B cell (primary cell): Measurements from ENCODE around the gene METRNL. TPM values are rescaled to one million over a fixed set of nuclear protein-coding genes. Genes with fewer than 3 reads are reported as not detected.

ENCODE experiments used
- ATAC-seq: fragments of 200-7000 bp; cut with Tn5 transposase; one replicate; pipeline ENCODE4 v1.10.0; 2021; ENCODE audit warnings: low read depth, mild to moderate bottlenecking, moderate number of reproducible peaks, moderate library complexity
- CTCF ChIA-PET: fragments of 350-600 bp; sonication (Branson Sonifier 250); formaldehyde crosslinking; loops from one replicate; lab custom pipeline; 2021; ENCODE audit warnings: antibody characterized with exemption, inconsistent platforms; lab: Charles Lee
- POLR2A ChIA-PET: fragments of 350-600 bp; sonication (Branson Sonifier 250); formaldehyde crosslinking; loops from one replicate; lab custom pipeline; 2021; ENCODE audit warnings: antibody characterized with exemption; lab: Charles Lee
- DNase-seq: peaks from one replicate; pipeline ENCODE4 v3.0.0; 2013
- H2AFZ ChIP-seq: 2 replicates; pipeline ENCODE4 v1.6.1; 2012; ENCODE audit warnings: mild to moderate bottlenecking, low read depth, low read length; ENCODE audit not compliant: insufficient read depth, poor library complexity, severe bottlenecking
- H3K27ac ChIP-seq, 2 donors: 1 replicate in 1 of 2; 2 replicates in 1 of 2; pipeline ENCODE4 v1.5.1; 2012 to 2013; ENCODE audit warnings: low read length in 2 of 2, mild to moderate bottlenecking in 2 of 2, moderate library complexity in 1 of 2
- H3K27me3 ChIP-seq, 4 experiments: fragments of 200-600 bp in 1 of 4; sonication (generic) in 1 of 4; replicated peaks in 1 of 4; 1 replicate in 2 of 4; 2 replicates in 2 of 4; pipeline versions ENCODE4 v1.6.1 to v1.7.0; 2013 to 2016; ENCODE audit warnings: low read length in 3 of 4, mild to moderate bottlenecking in 2 of 4, mixed read lengths in 1 of 4, moderate library complexity in 1 of 4; ENCODE audit not compliant: insufficient read depth in 4 of 4, control insufficient read depth in 3 of 4; ENCODE audit errors: control extremely low read depth in 1 of 4
- H3K36me3 ChIP-seq, 2 experiments: replicated peaks in 1 of 2; 1 replicate in 1 of 2; 2 replicates in 1 of 2; pipeline versions ENCODE4 v1.6.1 to v1.7.1; 2013; ENCODE audit warnings: low read length in 1 of 2; ENCODE audit not compliant: insufficient read depth in 2 of 2, control insufficient read depth in 1 of 2; ENCODE audit errors: control extremely low read depth in 1 of 2, extremely low read depth in 1 of 2
- H3K4me1 ChIP-seq, 2 donors: fragments of 200-600 bp in 1 of 2; sonication (generic) in 1 of 2; 1 replicate in 1 of 2; 2 replicates in 1 of 2; pipeline versions ENCODE4 v1.5.1 to v1.6.1; 2013 to 2017; ENCODE audit warnings: low read length in 2 of 2; ENCODE audit not compliant: control insufficient read depth in 2 of 2, insufficient read depth in 2 of 2
- H3K4me2 ChIP-seq: replicated peaks from 2 replicates; pipeline ENCODE3; 2012; ENCODE audit warnings: mild to moderate bottlenecking, low read depth, low read length; ENCODE audit not compliant: poor library complexity, severe bottlenecking
- H3K4me3 ChIP-seq, 5 experiments: fragments of 200-600 bp in 1 of 5; sonication (generic) in 1 of 5; 1 replicate in 3 of 5; 2 replicates in 2 of 5; pipeline versions ENCODE4 v1.5.1 to v1.7.0; 2011 to 2016; ENCODE audit warnings: low read length in 4 of 5, mild to moderate bottlenecking in 4 of 5, low read depth in 2 of 5, control low read depth in 1 of 5, moderate library complexity in 1 of 5; ENCODE audit not compliant: insufficient read depth in 1 of 5; ENCODE audit errors: control extremely low read depth in 1 of 5, extremely low read depth in 1 of 5
- H3K79me2 ChIP-seq: fragments of 200-600 bp; sonication (generic); one replicate; pipeline ENCODE4 v1.6.0; 2016; ENCODE audit warnings: low read length; ENCODE audit not compliant: control insufficient read depth, insufficient read depth
- H3K9ac ChIP-seq: fragments of 200-600 bp; sonication (generic); 2 replicates; pipeline ENCODE4 v1.6.1; 2017; ENCODE audit warnings: mild to moderate bottlenecking, low read length, moderate library complexity
- H3K9me3 ChIP-seq, 3 donors: one replicate each; pipeline versions ENCODE4 v1.6.1 to v1.7.1; 2013; ENCODE audit warnings: low read length in 2 of 3; ENCODE audit not compliant: control insufficient read depth in 2 of 3, insufficient read depth in 1 of 3; ENCODE audit errors: control extremely low read depth in 1 of 3
- H4K20me1 ChIP-seq: 2 replicates; pipeline ENCODE4 v1.6.0; 2012; ENCODE audit warnings: mild to moderate bottlenecking, low read length; ENCODE audit not compliant: insufficient read depth, control insufficient read depth, poor library complexity, severe bottlenecking
- H3K27ac Mint-ChIP-seq: one replicate; pipeline ENCODE4 v1.8.0; 2021; ENCODE audit warnings: mixed read lengths
- H3K27me3 Mint-ChIP-seq: one replicate; pipeline ENCODE4 v1.8.0; 2021; ENCODE audit warnings: mixed read lengths
- H3K4me1 Mint-ChIP-seq: one replicate; pipeline ENCODE4 v1.8.0; 2021; ENCODE audit warnings: mixed read lengths
- H3K4me3 Mint-ChIP-seq: one replicate; pipeline ENCODE4 v1.8.0; 2021; ENCODE audit warnings: mixed read lengths
- H3K9me3 Mint-ChIP-seq: one replicate; pipeline ENCODE4 v1.8.0; 2022; ENCODE audit warnings: mixed read lengths; ENCODE audit not compliant: insufficient read depth
- EZH2 ChIP-seq: IDR thresholded peaks from 2 replicates; pipeline ENCODE4 v1.6.1; 2012; ENCODE audit warnings: borderline replicate concordance, low read depth, mild to moderate bottlenecking, moderate library complexity, low read length; ENCODE audit not compliant: insufficient read depth, poor library complexity, severe bottlenecking
- WGBS: methylation state at CpG from one replicate; pipeline ENCODE4 v1.1.5; 2013; ENCODE audit warnings: missing lambda C conversion rate; ENCODE audit not compliant: insufficient coverage; 5-methylcytosine and 5-hydroxymethylcytosine counted together
- intact Hi-C: fragments of 100-400 bp; cut with micrococcal nuclease; formaldehyde crosslinking; loops from one replicate; pipeline ENCODE4 v1.10.0; 2022
- polyA plus RNA-seq: library from polyadenylated mRNA; depleted of rRNA; stranded (reverse); fragments of >200 nt; gene quantifications from 2 replicates; pipeline ENCODE4 v1.2.3, GENCODE V29; 2012
- total RNA-seq, 2 donors: library from RNA; stranded (reverse); fragments of 120-200 nt in 1 of 2; gene quantifications; 1 replicate in 1 of 2; 2 replicates in 1 of 2; pipeline versions ENCODE4 v1.2.3 to v1.2.4, GENCODE V29; 2013 to 2022
- TF ChIP-seq, protein P1 (sequence below): fragments of 200-600 bp; IDR thresholded peaks from one replicate; pipeline ENCODE4 v1.8.0; 2022; ENCODE audit warnings: antibody characterized with exemption, mild to moderate bottlenecking

Gene METRNL
- total and polyA plus RNA-seq, 2 donors (not counting 1 experiment from before 2014, with no cell fraction given) = 11.8 to 18.4 TPM

DNA sequence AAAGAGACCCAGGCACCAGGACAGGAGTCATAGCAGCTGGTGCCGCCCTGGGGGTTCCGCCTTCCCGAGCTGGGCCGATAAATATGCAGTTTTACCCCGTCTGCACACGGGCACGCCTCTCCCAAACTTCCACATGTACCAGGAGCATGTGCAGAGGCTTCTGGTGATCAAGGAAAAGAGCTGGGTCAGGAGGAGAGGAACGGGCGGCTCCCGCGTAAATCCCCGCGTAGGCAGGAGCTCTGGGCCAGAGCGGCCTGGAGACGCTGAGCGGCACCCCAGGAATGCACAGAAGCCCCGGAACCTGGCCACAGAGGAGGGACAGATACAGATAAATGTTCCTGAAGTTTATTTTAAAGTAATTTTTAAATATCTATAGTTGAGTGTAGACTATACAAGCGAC, 46.6 kb upstream of the METRNL start:
- ChIA-PET POLR2A (no interaction called here), CTCF (interaction anchor here (1.1 kb wide), 1 partner anchor 251 kb away, joined by 3 read pairs; no protein-coding TSS in a partner anchor)
- Histone ChIP-seq H3K27me3 (no peaks in the 10 kb centered on the region), H3K27ac (no peak overlapping the region), H2AFZ (no peak overlapping the region), H3K9ac (no peak overlapping the region), H3K4me3 (no peak overlapping the region), H3K9me3 (no peaks in the 10 kb centered on the region), H3K79me2 (no peaks in the 10 kb centered on the region), H3K4me1 (no peaks in the 10 kb centered on the region), H4K20me1 (no peaks in the 10 kb centered on the region), H3K4me2 (no peak overlapping the region), H3K36me3 (peaks cover 5 to 9% of the 10 kb centered on the region in 2 experiments)
- DNase-seq (no peak), ATAC-seq (no peak)
- Mint-ChIP-seq H3K27me3 (no peaks in the 10 kb centered on the region), H3K27ac (no peak overlapping the region), H3K4me3 (no peak overlapping the region), H3K4me1 (no peaks in the 10 kb centered on the region), H3K9me3 (no peaks in the 10 kb centered on the region)
- 99% methylated on average over 10 of the region's 18 CpGs for WGBS
- TF ChIP-seq, protein P1, sequence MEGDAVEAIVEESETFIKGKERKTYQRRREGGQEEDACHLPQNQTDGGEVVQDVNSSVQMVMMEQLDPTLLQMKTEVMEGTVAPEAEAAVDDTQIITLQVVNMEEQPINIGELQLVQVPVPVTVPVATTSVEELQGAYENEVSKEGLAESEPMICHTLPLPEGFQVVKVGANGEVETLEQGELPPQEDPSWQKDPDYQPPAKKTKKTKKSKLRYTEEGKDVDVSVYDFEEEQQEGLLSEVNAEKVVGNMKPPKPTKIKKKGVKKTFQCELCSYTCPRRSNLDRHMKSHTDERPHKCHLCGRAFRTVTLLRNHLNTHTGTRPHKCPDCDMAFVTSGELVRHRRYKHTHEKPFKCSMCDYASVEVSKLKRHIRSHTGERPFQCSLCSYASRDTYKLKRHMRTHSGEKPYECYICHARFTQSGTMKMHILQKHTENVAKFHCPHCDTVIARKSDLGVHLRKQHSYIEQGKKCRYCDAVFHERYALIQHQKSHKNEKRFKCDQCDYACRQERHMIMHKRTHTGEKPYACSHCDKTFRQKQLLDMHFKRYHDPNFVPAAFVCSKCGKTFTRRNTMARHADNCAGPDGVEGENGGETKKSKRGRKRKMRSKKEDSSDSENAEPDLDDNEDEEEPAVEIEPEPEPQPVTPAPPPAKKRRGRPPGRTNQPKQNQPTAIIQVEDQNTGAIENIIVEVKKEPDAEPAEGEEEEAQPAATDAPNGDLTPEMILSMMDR = no peak
- TF ChIP-seq EZH2 = no peak
- intact Hi-C loops = no loop called here

DNA sequence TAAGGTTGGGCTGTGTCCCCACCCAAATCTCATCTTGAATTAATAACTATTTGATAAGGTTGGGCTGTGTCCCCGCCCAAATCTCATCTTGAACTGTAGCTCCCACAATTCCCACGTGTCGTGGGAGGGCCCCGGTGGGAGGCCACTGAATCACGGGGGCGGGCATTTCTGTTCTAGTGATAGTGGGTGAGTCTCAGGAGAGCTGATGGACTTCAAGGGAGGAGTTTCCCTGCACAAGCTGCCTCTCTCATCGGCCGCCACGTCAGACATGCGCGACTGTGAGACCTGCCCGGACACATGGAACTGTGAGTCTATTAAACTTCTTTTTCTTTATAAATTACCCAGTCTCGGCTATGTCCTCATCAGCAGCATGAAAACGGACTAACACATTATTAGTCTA, 44.9 kb upstream of the METRNL start:
- Mint-ChIP-seq H3K9me3 (no peaks in the 10 kb centered on the region), H3K27me3 (no peaks in the 10 kb centered on the region), H3K27ac (no peak overlapping the region), H3K4me3 (no peak overlapping the region), H3K4me1 (no peaks in the 10 kb centered on the region)
- peaks cover 2 to 9% of the 10 kb centered on the region in 2 experiments for H3K36me3 ChIP-seq
- H2AFZ ChIP-seq = no peak overlapping the region
- no peak overlapping the region for H3K9ac ChIP-seq
- no peaks in the 10 kb centered on the region for H3K4me1 ChIP-seq
- peaks cover under 1% of the 10 kb centered on the region for H3K79me2 ChIP-seq
- 94% methylated on average over 8 of the region's 14 CpGs for WGBS
- H3K27ac ChIP-seq = no peak overlapping the region
- CTCF ChIA-PET = no interaction called here
- no peaks in the 10 kb centered on the region for H4K20me1 ChIP-seq
- TF ChIP-seq, protein P1 = no peak
- H3K9me3 ChIP-seq = peaks cover 0 to under 1% (median 0%) of the 10 kb centered on the region in 3 donors
- intact Hi-C loops = no loop called here
- H3K27me3 ChIP-seq = no peaks in the 10 kb centered on the region
- ATAC-seq (no peak), DNase-seq (no peak)
- POLR2A ChIA-PET = no interaction called here
- no peak overlapping the region for H3K4me3 ChIP-seq
- no peak overlapping the region for H3K4me2 ChIP-seq
